Type B pancreatic cell (in vitro differentiated cells): Measurements from ENCODE around the gene FKBP5. TPM values are rescaled to one million over a fixed set of nuclear protein-coding genes. Genes with fewer than 3 reads are reported as not detected.
A peak's percentile ranks its signal among the peaks of the same experiment; 100 is the strongest.
"Not testable (repeated sequence)": the region's sequence is repeated elsewhere in the genome, so short reads cannot be mapped to it uniquely, and the experiment has no call there.

Experiments used
- DNase-seq: peaks from one replicate; pipeline ENCODE4 v3.0.0; 2021; ENCODE audit warnings: mixed read lengths; ENCODE audit not compliant: unreplicated experiment; ENCODE audit errors: extremely low spot score
- H3K27ac Mint-ChIP-seq: 2 replicates; pipeline ENCODE4 v1.8.0; 2021; ENCODE audit warnings: mild to moderate bottlenecking, mixed read lengths
- H3K27me3 Mint-ChIP-seq: 2 replicates; pipeline ENCODE4 v1.8.0; 2021; ENCODE audit warnings: mixed read lengths
- H3K36me3 Mint-ChIP-seq: 2 replicates; pipeline ENCODE4 v1.8.0; 2021; ENCODE audit warnings: mixed read lengths
- H3K4me1 Mint-ChIP-seq: one replicate; pipeline ENCODE4 v1.8.0; 2021; ENCODE audit warnings: mixed read lengths; ENCODE audit not compliant: unreplicated experiment
- H3K4me3 Mint-ChIP-seq: 2 replicates; pipeline ENCODE4 v1.8.0; 2021; ENCODE audit warnings: mild to moderate bottlenecking, mixed read lengths
- H3K9me3 Mint-ChIP-seq: 2 replicates; pipeline ENCODE4 v1.8.0; 2021; ENCODE audit warnings: mixed read lengths
- total RNA-seq: library from RNA; stranded (reverse); gene quantifications from 2 replicates; pipeline ENCODE4 v1.2.1, GENCODE V29; 2021; ENCODE audit warnings: low replicate concordance
- TF ChIP-seq, protein P1 (sequence below): fragments of 200-600 bp; sonication (generic); conservative IDR thresholded peaks from 2 replicates; pipeline ENCODE4 v1.5.0; 2021; ENCODE audit warnings: antibody characterized with exemption, mild to moderate bottlenecking

Gene FKBP5
- total RNA-seq, 1 donor from 2014 or later, result 12.5 TPM

DNA sequence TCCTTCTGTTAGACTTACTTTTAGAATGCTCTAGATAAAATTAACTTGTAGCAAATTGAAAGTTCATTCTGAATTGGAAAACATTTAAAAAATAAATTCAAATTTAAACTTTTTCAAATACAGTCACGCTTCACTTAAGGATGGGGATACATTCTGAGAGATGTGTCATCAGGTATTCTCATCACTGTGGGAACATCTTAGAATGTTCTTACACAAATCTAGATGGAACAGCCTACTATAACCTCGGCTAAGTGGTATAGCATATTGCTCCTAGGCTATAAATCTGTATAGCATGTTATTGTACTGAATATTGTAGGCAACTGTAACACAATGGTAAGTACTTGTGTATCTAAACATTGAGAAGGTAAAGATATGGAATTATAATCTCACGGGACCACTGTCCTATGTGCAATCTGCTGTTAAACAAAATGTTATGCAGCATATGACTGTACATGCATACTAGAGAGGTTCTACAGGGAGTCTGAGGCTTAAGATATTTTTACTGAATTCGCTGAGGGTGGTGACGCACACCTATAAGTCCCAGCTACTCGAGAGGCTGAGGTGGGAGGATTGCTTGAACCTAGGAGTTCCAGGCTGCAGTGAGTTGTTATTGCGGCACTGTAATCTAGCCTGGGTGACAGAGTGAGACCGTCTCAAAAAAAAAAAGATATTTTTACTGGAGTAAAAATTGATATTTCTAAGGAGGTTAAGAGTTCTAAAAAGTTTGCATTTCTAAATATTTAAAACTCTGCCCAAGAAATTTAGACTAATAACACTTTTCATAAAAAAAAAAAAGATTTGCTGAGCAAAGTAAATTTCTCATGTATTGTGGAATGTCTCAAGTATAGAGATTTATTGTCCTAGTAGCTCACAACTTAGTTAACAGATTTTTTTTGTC, 88.7 kb downstream of the FKBP5 start:
- Mint-ChIP-seq H3K4me3 (no peak overlapping the region), H3K27me3 (no peaks in the 10 kb centered on the region), H3K9me3 (no peaks in the 10 kb centered on the region), H3K36me3 (no peaks in the 10 kb centered on the region), H3K4me1 (peaks cover 40% of the 10 kb centered on the region), H3K27ac (no peak overlapping the region)
- DNase-seq, result no peak
- TF ChIP-seq, protein P1, sequence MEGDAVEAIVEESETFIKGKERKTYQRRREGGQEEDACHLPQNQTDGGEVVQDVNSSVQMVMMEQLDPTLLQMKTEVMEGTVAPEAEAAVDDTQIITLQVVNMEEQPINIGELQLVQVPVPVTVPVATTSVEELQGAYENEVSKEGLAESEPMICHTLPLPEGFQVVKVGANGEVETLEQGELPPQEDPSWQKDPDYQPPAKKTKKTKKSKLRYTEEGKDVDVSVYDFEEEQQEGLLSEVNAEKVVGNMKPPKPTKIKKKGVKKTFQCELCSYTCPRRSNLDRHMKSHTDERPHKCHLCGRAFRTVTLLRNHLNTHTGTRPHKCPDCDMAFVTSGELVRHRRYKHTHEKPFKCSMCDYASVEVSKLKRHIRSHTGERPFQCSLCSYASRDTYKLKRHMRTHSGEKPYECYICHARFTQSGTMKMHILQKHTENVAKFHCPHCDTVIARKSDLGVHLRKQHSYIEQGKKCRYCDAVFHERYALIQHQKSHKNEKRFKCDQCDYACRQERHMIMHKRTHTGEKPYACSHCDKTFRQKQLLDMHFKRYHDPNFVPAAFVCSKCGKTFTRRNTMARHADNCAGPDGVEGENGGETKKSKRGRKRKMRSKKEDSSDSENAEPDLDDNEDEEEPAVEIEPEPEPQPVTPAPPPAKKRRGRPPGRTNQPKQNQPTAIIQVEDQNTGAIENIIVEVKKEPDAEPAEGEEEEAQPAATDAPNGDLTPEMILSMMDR, result no peak

DNA sequence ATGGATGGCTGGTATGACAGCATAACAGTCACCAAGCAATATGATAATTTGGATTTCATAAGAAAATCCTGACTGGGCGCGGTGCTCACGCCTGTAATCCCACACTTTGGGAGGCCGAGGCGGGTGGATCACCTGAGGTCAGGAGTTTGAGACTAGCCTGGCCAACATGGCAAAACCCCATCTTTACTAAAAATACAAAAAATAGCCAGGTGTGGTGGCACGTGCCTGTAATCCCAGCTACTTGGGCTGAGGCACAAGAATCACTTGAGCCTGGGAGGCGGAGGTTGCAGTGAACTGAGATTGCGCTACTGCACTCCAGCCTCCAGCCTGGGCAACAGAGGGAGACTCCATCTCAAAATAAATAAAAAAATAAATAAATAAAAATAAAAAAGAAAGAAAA, 90.1 kb downstream of the FKBP5 start:
- H3K27ac Mint-ChIP-seq, DNase-seq, H3K27me3 Mint-ChIP-seq, H3K4me3 Mint-ChIP-seq, H3K9me3 Mint-ChIP-seq, H3K36me3 Mint-ChIP-seq: not testable (repeated sequence)
- peaks cover 40% of the 10 kb centered on the region for H3K4me1 Mint-ChIP-seq

DNA sequence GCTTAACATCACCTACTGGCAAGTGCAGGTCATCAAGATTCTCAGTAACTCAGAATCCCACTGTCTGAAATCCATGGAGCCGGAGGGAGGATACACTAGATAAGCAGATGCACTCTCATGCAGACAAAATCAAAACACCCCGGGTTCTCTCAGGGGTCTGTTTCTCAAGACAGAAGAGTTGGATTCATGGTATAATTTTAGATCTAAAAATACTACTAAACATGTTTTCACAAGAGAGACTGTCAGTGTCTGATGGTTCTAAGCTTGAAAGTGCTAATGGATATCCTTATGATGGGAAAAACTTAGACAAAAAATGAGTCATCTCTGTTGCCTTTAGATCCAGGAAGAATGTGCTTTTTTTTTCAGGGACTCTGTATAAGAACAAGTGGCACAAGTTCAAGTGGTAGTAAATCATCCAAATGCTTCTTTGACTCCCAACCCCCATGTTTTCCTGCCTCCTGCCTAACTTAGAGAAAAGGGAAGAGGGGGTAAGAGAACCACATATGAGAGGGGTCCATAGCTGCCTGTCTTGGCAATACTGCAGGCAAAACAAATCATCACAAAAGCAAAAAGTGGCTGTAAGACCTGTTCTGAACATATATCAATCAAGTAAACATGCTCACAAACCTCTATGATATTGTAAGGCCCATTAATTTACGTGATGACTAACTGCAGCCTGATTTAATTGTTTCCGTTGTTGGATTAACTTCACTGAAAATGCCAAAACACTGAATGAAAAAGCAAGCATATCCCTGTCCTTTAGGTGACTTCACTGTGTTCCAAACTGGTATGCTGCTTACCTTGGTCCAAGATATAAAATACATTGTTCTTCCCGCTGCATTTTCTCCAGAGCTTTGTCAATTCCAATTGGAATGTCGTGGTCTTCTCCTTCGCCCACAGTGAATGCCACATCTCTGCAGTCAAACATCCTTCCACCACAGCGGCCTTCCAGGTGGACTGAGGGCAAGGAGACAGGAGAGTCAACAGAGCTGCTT, 92.0 kb downstream of the FKBP5 start:
- TF ChIP-seq, protein P1, result no peak
- Mint-ChIP-seq H3K4me1 (peaks cover 26% of the 10 kb centered on the region), H3K27me3 (no peaks in the 10 kb centered on the region), H3K27ac (peak overlapping the region; percentile 69), H3K36me3 (peaks cover 3% of the 10 kb centered on the region), H3K9me3 (no peaks in the 10 kb centered on the region), H3K4me3 (peak overlapping the region; percentile 12)
- no peak for DNase-seq

DNA sequence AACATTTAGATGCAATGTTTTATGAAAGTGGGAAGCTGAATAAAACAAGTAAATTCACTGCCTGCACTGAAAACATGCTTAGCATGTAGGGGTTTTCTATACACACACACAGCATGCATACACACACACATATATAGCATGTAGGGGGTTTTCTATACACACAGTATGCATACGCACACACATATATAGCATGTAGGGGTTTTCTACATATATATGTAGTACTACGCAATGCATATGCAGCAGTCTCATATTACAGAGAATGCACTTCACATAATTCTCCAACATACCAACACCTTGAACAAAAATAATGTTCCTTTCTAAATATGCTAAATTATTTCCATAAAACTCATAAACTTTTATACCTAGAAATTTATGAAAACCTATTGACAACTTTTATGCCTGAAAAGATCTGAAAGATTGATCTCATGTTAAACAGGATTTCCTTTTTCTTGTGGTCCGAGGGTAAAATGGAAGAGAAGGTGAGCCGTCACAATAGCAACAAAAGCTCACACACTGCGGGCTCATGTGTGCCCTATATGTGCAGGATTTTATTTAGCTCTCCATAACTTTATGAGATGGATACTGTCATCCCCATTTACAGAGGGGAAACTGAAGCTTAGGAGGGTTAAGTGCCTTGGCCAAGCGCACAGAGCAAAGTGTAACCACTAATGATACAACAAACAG, 94.1 kb downstream of the FKBP5 start:
- Mint-ChIP-seq H3K36me3 (peaks cover 3% of the 10 kb centered on the region), H3K4me3 (no peak overlapping the region)

DNA sequence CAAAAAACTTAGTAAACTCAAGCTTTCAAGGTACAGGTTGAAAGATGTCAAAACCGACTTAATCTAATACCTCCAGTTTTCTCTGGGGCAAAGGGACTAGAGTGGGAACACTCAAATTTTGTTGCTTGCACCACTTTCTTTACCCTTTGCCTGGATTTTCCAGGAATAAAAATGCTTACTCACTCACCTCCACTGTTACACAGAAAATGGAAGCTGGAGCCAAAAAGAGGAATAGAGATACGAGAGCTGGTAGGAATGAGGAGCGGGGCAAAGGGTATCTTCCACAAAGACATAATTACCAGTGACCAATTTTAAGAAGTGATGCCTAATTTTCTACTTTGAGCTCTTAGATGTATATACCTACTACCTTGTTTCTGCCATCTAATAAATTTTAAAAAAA, 96.5 kb downstream of the FKBP5 start:
- no peak for DNase-seq
- H3K36me3 Mint-ChIP-seq, result peaks cover 3% of the 10 kb centered on the region
- peaks cover 10% of the 10 kb centered on the region for H3K4me1 Mint-ChIP-seq
- H3K27me3 Mint-ChIP-seq, result no peaks in the 10 kb centered on the region
- H3K27ac Mint-ChIP-seq, result no peak overlapping the region
- TF ChIP-seq, protein P1, result no peak
- no peak overlapping the region for H3K4me3 Mint-ChIP-seq
- no peaks in the 10 kb centered on the region for H3K9me3 Mint-ChIP-seq

More for the DNA sequence above, 94.1 kb downstream of the FKBP5 start:
- TF ChIP-seq, protein P1, result no peak
- Mint-ChIP-seq H3K4me1 (peaks cover 12% of the 10 kb centered on the region), H3K27ac (no peak overlapping the region), H3K9me3 (no peaks in the 10 kb centered on the region), H3K27me3 (no peaks in the 10 kb centered on the region)
- DNase-seq, result no peak
